Fibroblast of the aortic adventitia (primary cell): Measurements from ENCODE around the gene LEFTY2. TPM values are rescaled to one million over a fixed set of nuclear protein-coding genes. Genes with fewer than 3 reads are reported as not detected.
"Not testable (repeated sequence)": the region's sequence is repeated elsewhere in the genome, so short reads cannot be mapped to it uniquely, and the experiment has no call there.

Source experiments
- DNase-seq: peaks from one replicate; pipeline ENCODE4 v3.0.0-alpha.2; 2010; ENCODE audit warnings: low read depth
- H3K4me3 ChIP-seq: 2 replicates; pipeline ENCODE4 v1.5.1; 2011; ENCODE audit warnings: low read depth, mild to moderate bottlenecking, control low read depth, low read length, moderate library complexity
- total RNA-seq: library from RNA; depleted of rRNA; stranded (reverse); fragments of >200 nt; gene quantifications from 2 replicates; pipeline ENCODE4 v1.2.3, GENCODE V29; 2012; ENCODE audit warnings: low replicate concordance
- TF ChIP-seq, protein P1 (sequence below): IDR thresholded peaks from 2 replicates; pipeline ENCODE4 v1.5.1; 2011; ENCODE audit warnings: mild to moderate bottlenecking, low read length, control low read depth, inconsistent platforms; ENCODE audit not compliant: insufficient read depth

The LEFTY2 gene
- total RNA-seq, 1 donor = 0.09 TPM

DNA sequence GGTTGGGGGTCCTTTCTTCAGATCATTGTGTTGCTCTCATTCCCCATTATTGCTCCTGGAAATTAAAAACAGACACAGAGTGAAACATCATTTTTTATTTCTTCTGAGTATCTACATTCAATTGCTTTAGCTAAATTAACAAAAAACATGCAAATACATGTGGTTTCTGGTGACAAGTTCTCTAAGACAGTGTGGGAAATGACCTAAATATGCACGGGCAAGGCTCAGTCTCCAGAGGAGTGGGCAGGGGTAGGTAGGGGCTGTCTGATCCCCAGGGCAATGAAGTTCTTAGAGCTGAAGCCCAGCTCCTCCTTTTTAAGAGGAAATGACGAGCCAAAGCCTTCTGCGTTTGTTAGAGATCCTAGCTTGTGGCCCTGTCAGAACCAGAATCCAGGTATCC, 4.5 kb downstream of the LEFTY2 start:
- TF ChIP-seq, protein P1, sequence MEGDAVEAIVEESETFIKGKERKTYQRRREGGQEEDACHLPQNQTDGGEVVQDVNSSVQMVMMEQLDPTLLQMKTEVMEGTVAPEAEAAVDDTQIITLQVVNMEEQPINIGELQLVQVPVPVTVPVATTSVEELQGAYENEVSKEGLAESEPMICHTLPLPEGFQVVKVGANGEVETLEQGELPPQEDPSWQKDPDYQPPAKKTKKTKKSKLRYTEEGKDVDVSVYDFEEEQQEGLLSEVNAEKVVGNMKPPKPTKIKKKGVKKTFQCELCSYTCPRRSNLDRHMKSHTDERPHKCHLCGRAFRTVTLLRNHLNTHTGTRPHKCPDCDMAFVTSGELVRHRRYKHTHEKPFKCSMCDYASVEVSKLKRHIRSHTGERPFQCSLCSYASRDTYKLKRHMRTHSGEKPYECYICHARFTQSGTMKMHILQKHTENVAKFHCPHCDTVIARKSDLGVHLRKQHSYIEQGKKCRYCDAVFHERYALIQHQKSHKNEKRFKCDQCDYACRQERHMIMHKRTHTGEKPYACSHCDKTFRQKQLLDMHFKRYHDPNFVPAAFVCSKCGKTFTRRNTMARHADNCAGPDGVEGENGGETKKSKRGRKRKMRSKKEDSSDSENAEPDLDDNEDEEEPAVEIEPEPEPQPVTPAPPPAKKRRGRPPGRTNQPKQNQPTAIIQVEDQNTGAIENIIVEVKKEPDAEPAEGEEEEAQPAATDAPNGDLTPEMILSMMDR = no peak
- no peak for DNase-seq
- H3K4me3 ChIP-seq = no peak overlapping the region

DNA sequence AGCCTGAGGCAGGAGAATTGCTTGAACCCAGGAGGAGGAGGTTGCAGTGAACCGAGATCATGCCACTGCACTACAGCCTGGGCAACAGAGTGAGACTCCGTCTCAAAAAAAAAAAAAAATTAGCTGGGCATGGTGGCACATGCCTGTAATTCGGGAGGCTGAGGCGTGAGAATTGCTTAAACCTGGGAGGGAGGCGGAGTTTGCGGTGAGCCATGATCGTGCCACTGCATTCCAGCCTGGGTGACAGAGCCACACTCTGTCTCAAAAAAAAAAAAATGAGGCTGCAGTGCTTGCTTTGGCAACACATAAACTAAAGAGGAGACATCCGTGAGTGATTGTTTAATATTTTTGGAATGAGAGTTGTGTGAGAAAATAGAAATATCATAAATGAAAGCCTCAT, 4.9 kb downstream of the LEFTY2 start:
- H3K4me3 ChIP-seq, DNase-seq: not testable (repeated sequence)

DNA sequence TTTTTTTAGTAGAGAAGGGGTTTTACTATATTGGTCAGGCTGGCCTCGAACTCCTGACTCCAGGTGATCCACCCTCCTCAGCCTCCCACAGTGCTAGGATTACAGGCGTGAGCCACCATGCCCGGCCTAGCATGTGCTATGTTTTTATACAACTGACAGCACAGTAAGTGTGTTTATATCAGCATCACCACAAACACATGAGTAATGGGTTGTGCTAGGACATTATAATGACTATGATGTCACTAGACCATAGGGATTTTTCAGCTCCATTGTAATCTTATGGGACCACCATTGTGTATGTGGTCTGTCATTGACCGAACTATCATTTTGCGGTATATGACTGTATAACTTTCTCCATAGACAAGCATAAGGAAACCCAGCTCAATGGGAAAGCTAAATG, 6.3 kb downstream of the LEFTY2 start:
- no peak for DNase-seq
- no peak overlapping the region for H3K4me3 ChIP-seq
- TF ChIP-seq, protein P1 = no peak

DNA sequence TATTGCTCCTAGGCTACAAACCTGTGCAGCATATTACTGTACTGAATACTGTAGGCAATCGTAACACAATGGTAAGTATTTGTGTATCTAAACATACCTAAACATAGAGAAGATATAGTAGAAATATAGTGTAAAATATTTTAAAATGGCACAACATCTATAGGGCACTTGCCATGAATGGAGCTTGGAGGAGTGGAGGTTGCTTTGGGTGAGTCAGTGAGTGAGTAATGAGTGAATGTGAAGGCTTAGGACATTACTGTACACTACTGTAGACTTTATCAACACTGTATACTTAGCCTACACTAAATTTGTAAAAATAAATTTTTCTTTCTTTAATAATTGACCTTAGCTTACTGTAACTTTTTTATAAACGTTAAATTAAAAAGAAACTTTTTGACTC, 7.9 kb downstream of the LEFTY2 start:
- TF ChIP-seq, protein P1 = no peak
- peak; percentile 51 for DNase-seq

DNA sequence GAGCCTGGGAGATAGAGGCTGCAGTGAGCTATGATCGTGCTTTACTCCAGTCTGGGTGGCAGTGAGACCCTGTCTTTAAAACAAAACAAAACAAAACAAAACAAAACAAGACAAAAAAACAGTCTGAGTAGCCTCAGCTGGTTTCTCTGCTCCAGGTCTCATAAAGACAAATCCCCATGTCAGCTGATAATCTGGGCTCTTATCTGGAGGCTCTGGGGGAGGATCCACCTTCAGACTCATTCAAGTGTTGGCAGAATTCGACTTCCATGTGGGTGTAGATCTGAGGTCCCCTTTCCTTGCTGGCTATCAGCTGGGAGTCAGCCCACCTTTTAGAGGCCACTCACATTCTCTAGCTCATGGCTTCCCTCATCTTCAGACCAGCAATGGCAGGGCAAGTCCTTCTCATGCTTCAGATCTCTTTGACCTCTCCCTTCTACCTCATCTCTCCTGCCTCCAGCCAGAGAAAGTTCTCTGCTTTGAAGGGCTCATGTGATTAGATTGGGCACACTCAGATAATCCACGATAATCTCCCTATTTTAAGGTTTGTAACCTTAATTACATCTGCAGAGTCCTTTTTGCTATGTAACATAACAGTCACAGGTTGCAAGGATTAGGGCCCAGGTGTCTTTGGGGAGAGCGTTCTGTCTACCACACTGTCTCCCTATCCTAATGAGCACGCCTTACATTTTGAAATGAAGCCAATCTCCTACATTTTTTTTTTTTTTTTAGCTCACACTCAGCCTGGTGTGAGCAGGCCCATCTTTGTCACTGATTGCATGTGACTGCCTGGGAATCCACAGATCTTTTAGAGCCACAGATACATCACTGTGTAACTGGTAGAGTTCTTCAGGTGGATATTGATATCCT, 9.5 kb downstream of the LEFTY2 start:
- TF ChIP-seq, protein P1 = no peak
- DNase-seq = no peak
- H3K4me3 ChIP-seq = no peak overlapping the region

More for the DNA sequence above, 7.9 kb downstream of the LEFTY2 start:
- H3K4me3 ChIP-seq = no peak overlapping the region

DNA sequence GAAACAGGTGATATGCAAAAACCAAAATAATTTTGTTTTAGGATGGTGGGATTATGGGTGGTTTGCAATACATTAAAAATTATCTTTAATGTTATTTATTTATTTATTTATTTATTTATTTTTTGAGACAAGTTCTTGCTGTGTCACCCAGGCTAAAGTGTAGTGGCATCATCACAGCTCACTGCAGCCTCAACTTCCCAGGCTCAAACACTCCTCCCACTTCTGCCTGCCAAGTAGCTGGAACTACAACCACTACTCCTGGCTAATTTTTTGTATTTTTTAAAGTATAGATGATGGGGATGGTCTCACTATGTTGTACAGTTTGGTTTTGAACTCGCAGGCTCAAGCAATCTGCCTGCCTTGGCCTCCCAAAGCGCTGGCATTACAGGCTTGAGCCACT, 10.5 kb downstream of the LEFTY2 start:
- TF ChIP-seq, protein P1 = no peak
- H3K4me3 ChIP-seq = no peak overlapping the region

DNA sequence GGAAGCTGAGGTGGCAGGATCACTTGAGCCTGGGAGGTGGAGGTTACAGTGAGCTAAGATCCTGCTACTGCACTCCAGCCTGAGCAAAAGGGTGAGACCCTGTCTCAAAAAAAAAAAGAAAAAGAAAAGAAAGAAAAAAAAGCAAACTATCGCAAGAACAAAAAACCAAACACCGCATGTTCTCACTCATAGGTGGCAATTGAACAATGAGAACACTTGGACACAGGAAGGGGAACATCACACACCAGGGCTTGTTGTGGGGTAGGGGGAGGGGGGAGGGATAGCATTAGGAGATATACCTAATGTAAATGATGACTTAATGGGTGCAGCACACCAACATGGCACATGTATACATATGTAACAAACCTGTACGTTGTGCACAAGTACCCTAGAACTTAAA, 11.6 kb downstream of the LEFTY2 start:
- not testable (repeated sequence) for DNase-seq, H3K4me3 ChIP-seq

More for the DNA sequence above, 10.5 kb downstream of the LEFTY2 start:
- no peak for DNase-seq
